Mammary epithelial cell (primary cell): ENCODE results near the gene PTPA.

Experiments
- EZH2 ChIP-seq: IDR thresholded peaks from 2 replicates; pipeline ENCODE4 v1.6.1; 2012; ENCODE audit warnings: low read length, inconsistent platforms, borderline replicate concordance
- TF ChIP-seq, protein P1 (sequence below), 2 donors: IDR thresholded peaks in 1 of 2; conservative IDR thresholded peaks in 1 of 2; 2 replicates each; pipeline ENCODE4 v1.5.1; 2011 to 2012; ENCODE audit warnings: inconsistent platforms in 2 of 2, low read length in 2 of 2, mild to moderate bottlenecking in 2 of 2, control low read depth in 1 of 2, low read depth in 1 of 2; ENCODE audit not compliant: insufficient read depth in 1 of 2; ENCODE audit errors: extremely low read depth in 1 of 2

DNA sequence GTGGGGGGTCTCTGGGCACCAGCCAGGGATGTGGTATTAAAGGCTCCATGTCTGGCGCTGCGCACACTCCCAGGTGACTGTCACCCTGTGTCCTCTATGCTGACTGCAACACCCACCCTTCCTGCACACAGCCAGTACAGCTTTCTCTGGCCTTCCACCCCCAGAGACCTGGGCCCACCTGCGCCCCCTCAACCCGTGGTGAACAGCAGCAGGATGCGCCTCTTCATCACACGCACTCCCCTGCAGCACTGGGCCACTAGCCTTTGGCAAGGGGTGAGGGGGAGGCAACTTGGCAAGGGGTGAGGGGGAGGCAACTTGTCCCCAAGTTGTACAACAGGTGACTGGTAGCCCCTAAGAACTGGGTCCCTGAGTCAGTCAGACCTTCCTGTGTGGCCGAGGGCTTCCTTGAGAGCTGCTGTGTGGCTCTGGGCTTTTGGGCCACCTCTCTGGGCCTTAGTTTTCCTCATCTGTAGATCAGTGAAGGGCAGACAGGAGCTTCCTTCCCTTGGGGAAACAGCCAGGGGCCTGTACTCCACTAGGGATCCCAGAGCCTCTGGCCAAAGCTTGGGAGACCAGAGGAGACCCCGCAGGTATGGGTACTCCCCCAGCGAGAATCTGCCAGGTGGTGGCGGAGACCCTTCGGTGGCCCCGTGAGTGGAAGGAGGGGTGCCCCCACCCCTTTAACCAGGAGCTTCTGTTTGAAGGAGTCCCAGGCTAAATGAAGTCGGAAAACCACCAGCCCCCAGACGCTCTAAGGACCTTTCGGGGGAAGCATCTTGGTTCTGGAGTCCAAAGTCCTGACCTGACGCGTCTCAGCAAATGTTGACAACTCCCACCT, 5.1 kb upstream of the PTPA start:
- TF ChIP-seq EZH2 = no peak
- TF ChIP-seq, protein P1, sequence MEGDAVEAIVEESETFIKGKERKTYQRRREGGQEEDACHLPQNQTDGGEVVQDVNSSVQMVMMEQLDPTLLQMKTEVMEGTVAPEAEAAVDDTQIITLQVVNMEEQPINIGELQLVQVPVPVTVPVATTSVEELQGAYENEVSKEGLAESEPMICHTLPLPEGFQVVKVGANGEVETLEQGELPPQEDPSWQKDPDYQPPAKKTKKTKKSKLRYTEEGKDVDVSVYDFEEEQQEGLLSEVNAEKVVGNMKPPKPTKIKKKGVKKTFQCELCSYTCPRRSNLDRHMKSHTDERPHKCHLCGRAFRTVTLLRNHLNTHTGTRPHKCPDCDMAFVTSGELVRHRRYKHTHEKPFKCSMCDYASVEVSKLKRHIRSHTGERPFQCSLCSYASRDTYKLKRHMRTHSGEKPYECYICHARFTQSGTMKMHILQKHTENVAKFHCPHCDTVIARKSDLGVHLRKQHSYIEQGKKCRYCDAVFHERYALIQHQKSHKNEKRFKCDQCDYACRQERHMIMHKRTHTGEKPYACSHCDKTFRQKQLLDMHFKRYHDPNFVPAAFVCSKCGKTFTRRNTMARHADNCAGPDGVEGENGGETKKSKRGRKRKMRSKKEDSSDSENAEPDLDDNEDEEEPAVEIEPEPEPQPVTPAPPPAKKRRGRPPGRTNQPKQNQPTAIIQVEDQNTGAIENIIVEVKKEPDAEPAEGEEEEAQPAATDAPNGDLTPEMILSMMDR (conservative IDR thresholded peaks at IDR 0.05 in 1 of 2, IDR thresholded peaks at IDR 0.05 in 1 of 2; ENCODE audit: extremely low read depth in 1 of 2, insufficient read depth in 1 of 2, low read depth in 1 of 2, low read length in 2 of 2) = no peak
